Mammary epithelial cell (primary cell): ENCODE measurements around the gene ARHGAP5.

Experiments
- EZH2 ChIP-seq: IDR thresholded peaks from 2 replicates; pipeline ENCODE4 v1.6.1; 2012; ENCODE audit warnings: low read length, inconsistent platforms, borderline replicate concordance
- TF ChIP-seq, protein P1 (sequence below), 2 donors: IDR thresholded peaks in 1 of 2; conservative IDR thresholded peaks in 1 of 2; 2 replicates each; pipeline ENCODE4 v1.5.1; 2011 to 2012; ENCODE audit warnings: inconsistent platforms in 2 of 2, low read length in 2 of 2, mild to moderate bottlenecking in 2 of 2, control low read depth in 1 of 2, low read depth in 1 of 2; ENCODE audit not compliant: insufficient read depth in 1 of 2; ENCODE audit errors: extremely low read depth in 1 of 2

GRCh38 chr14:32055175-32055574, 21.9 kb upstream of the ARHGAP5 start:
- TF ChIP-seq, protein P1, sequence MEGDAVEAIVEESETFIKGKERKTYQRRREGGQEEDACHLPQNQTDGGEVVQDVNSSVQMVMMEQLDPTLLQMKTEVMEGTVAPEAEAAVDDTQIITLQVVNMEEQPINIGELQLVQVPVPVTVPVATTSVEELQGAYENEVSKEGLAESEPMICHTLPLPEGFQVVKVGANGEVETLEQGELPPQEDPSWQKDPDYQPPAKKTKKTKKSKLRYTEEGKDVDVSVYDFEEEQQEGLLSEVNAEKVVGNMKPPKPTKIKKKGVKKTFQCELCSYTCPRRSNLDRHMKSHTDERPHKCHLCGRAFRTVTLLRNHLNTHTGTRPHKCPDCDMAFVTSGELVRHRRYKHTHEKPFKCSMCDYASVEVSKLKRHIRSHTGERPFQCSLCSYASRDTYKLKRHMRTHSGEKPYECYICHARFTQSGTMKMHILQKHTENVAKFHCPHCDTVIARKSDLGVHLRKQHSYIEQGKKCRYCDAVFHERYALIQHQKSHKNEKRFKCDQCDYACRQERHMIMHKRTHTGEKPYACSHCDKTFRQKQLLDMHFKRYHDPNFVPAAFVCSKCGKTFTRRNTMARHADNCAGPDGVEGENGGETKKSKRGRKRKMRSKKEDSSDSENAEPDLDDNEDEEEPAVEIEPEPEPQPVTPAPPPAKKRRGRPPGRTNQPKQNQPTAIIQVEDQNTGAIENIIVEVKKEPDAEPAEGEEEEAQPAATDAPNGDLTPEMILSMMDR (conservative IDR thresholded peaks at IDR 0.05 in 1 of 2, IDR thresholded peaks at IDR 0.05 in 1 of 2; ENCODE audit: extremely low read depth in 1 of 2, insufficient read depth in 1 of 2, low read depth in 1 of 2, low read length in 2 of 2), result no peak
- no peak for TF ChIP-seq EZH2
